Activated naive CD8-positive, alpha-beta T cell treated with anti-CD3 and anti-CD28 coated beads for 36 hours (primary cell): ENCODE measurements around the gene DNAJA2. TPM values are rescaled to one million over a fixed set of nuclear protein-coding genes. Genes with fewer than 3 reads are reported as not detected.

Experiments
- DNase-seq: peaks from one replicate; pipeline ENCODE4 v3.0.0; 2021
- H3K27ac Mint-ChIP-seq: one replicate; pipeline ENCODE4 v1.8.0; 2022; ENCODE audit warnings: mild to moderate bottlenecking, moderate library complexity, mixed read lengths
- H3K27me3 Mint-ChIP-seq: one replicate; pipeline ENCODE4 v1.8.0; 2022; ENCODE audit warnings: mild to moderate bottlenecking, mixed read lengths
- H3K36me3 Mint-ChIP-seq: one replicate; pipeline ENCODE4 v1.8.0; 2021; ENCODE audit warnings: mild to moderate bottlenecking, mixed read lengths
- H3K4me1 Mint-ChIP-seq: one replicate; pipeline ENCODE4 v1.8.0; 2021; ENCODE audit warnings: mixed read lengths
- H3K4me3 Mint-ChIP-seq: one replicate; pipeline ENCODE4 v1.8.0; 2022; ENCODE audit warnings: mild to moderate bottlenecking, moderate library complexity, mixed read lengths
- H3K9me3 Mint-ChIP-seq: one replicate; pipeline ENCODE4 v1.8.0; 2022; ENCODE audit warnings: mixed read lengths
- total RNA-seq, 2 experiments: library from RNA; stranded (reverse); gene quantifications; one replicate each; pipeline ENCODE4 v1.2.3, GENCODE V29; 2021

The DNAJA2 gene
- total RNA-seq, 2 experiments from 2014 or later: 104 TPM

- no peak for DNase-seq
- H3K36me3 Mint-ChIP-seq: no peaks in the 10 kb centered on the region
- peaks cover 5% of the 10 kb centered on the region for H3K4me1 Mint-ChIP-seq
- no peak overlapping the region for H3K27ac Mint-ChIP-seq
- H3K9me3 Mint-ChIP-seq: no peaks in the 10 kb centered on the region
- no peak overlapping the region for H3K4me3 Mint-ChIP-seq
- H3K27me3 Mint-ChIP-seq: peaks cover 3% of the 10 kb centered on the region
Measured at GRCh38 chr16:46991729-46992704, 18.5 kb upstream of the DNAJA2 start.

- DNase-seq: no peak
- Mint-ChIP-seq H3K9me3 (no peaks in the 10 kb centered on the region), H3K4me3 (no peak overlapping the region), H3K4me1 (peaks cover under 1% of the 10 kb centered on the region), H3K36me3 (no peaks in the 10 kb centered on the region), H3K27ac (no peak overlapping the region), H3K27me3 (no peaks in the 10 kb centered on the region)
Measured at GRCh38 chr16:46986896-46987295, 13.4 kb upstream of the DNAJA2 start.

DNA sequence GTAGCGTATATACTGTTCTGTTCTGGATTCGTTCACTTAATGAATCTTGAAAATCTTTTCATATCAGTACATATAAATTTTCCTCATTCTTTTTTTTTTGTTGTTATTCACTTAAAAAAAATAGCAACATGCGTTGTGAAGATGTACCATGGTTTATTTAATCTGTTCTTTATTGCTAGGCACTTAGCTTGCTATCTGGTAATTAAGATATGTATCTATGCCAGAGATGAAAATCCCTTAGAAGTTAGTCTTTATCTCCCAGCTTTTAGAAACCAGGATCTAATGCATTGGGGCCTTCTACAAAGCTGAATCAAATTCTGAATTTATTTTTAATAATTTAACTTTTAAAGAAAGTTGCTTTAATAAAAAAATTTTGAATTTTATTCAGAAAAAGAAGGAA lies 13.0 kb upstream of the DNAJA2 start:
- Mint-ChIP-seq H3K9me3 (no peaks in the 10 kb centered on the region), H3K36me3 (no peaks in the 10 kb centered on the region), H3K27me3 (no peaks in the 10 kb centered on the region), H3K4me3 (no peak overlapping the region), H3K27ac (no peak overlapping the region), H3K4me1 (peaks cover 3% of the 10 kb centered on the region)
- no peak for DNase-seq

- no peak overlapping the region for H3K4me3 Mint-ChIP-seq
- peaks cover 1% of the 10 kb centered on the region for H3K9me3 Mint-ChIP-seq
- no peaks in the 10 kb centered on the region for H3K27me3 Mint-ChIP-seq
- no peaks in the 10 kb centered on the region for H3K36me3 Mint-ChIP-seq
- H3K4me1 Mint-ChIP-seq: peaks cover 15% of the 10 kb centered on the region
- no peak overlapping the region for H3K27ac Mint-ChIP-seq
- DNase-seq: no peak
Measured at GRCh38 chr16:46982335-46982734, 8.9 kb upstream of the DNAJA2 start.

DNA sequence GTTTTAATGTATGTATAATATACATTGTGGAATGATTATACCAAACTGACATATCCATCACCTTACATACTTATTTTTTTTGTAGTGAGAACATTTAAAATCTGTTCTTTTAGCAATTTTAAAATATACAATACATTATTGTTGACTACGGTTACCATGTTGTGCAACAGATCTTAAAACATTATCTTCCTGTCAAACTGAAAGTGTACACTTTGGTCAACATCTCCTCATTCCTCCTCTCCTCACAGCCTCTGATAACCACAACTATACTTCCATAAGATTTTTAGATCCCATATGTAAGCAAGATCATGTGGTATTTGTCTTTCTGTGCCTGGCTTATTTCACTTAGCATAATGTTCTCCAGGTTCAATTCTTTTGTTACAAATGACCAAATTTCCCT lies 7.5 kb upstream of the DNAJA2 start:
- Mint-ChIP-seq H3K4me1 (peaks cover 29% of the 10 kb centered on the region), H3K4me3 (no peak overlapping the region), H3K9me3 (peaks cover 1% of the 10 kb centered on the region), H3K27me3 (no peaks in the 10 kb centered on the region), H3K27ac (peak overlapping the region; percentile 7), H3K36me3 (no peaks in the 10 kb centered on the region)
- DNase-seq: no peak

DNA sequence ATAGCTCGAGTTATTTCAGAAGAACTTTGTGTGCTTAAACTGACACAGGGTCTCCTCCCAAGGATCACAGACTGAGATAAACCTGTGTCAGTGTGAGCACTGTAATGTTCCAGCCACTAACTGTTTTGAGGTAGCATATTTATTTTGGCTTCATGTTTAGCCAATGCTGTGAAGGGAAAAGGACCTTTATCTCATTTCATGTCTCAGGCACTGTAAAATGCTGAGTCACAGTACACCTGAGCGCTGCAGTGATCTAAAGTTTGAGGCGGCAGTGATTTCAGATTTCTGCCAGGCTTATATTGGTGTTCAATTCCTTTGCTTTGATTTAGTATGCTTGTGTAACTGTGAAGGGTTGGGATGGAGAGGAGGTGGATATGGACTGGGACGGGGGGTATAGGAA lies 3.1 kb upstream of the DNAJA2 start:
- H3K4me3 Mint-ChIP-seq: peak overlapping the region; percentile 42
- no peak for DNase-seq
- peaks cover 43% of the 10 kb centered on the region for H3K4me1 Mint-ChIP-seq
- H3K36me3 Mint-ChIP-seq: peaks cover 20% of the 10 kb centered on the region
- peaks cover 1% of the 10 kb centered on the region for H3K9me3 Mint-ChIP-seq
- no peaks in the 10 kb centered on the region for H3K27me3 Mint-ChIP-seq
- H3K27ac Mint-ChIP-seq: peak overlapping the region; percentile 84

DNA sequence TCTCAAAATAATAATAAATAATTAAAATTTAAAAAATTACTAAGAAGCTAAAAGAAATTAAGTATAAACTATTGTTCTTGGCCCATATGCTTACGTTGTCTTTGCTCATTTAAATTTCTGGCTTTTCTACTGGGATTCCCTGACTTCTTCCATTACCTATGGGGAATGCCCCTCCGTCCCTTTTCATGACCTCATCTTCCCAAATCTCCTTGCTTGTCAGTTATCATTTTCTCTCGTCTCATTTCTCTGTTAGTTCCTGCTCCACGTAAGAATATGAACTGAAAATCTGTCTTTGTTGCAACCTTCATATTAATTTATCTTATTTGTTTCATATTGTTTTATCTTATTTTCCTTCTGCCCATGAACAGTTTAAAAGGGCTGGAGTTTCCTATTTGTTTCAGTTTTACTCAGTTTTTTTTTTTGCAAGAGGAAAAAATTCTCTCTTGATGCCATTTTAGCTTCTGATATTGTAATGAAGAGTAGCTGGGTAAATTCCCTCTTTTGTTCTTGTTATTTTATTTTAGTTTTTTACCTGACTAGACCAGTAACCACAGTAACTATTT lies 2.5 kb upstream of the DNAJA2 start:
- Mint-ChIP-seq H3K36me3 (peaks cover 24% of the 10 kb centered on the region), H3K4me3 (peak overlapping the region; percentile 49), H3K27me3 (no peaks in the 10 kb centered on the region), H3K9me3 (peaks cover under 1% of the 10 kb centered on the region), H3K27ac (peak overlapping the region; percentile 84), H3K4me1 (peaks cover 46% of the 10 kb centered on the region)
- DNase-seq: no peak

GRCh38 chr16:46975165-46975564 lies 1.7 kb upstream of the DNAJA2 start:
- peak overlapping the region; percentile 98 for H3K27ac Mint-ChIP-seq
- peak overlapping the region; percentile 92 for H3K4me3 Mint-ChIP-seq
- no peaks in the 10 kb centered on the region for H3K9me3 Mint-ChIP-seq
- no peaks in the 10 kb centered on the region for H3K27me3 Mint-ChIP-seq
- DNase-seq: no peak
- H3K4me1 Mint-ChIP-seq: peaks cover 49% of the 10 kb centered on the region
- H3K36me3 Mint-ChIP-seq: peaks cover 29% of the 10 kb centered on the region

GRCh38 chr16:46974352-46974751 lies 878 bp upstream of the DNAJA2 start:
- H3K9me3 Mint-ChIP-seq: no peaks in the 10 kb centered on the region
- H3K4me3 Mint-ChIP-seq: peak overlapping the region; percentile 92
- H3K36me3 Mint-ChIP-seq: peaks cover 31% of the 10 kb centered on the region
- peaks cover 49% of the 10 kb centered on the region for H3K4me1 Mint-ChIP-seq
- no peaks in the 10 kb centered on the region for H3K27me3 Mint-ChIP-seq
- H3K27ac Mint-ChIP-seq: peak overlapping the region; percentile 98
- DNase-seq: peak; percentile 25

GRCh38 chr16:46973996-46974324 lies 486 bp upstream of the DNAJA2 start:
- Mint-ChIP-seq H3K36me3 (peaks cover 31% of the 10 kb centered on the region), H3K4me3 (peak overlapping the region; percentile 92), H3K27me3 (no peaks in the 10 kb centered on the region), H3K4me1 (peaks cover 49% of the 10 kb centered on the region), H3K9me3 (no peaks in the 10 kb centered on the region), H3K27ac (peak overlapping the region; percentile 98)
- DNase-seq: no peak

- no peaks in the 10 kb centered on the region for H3K9me3 Mint-ChIP-seq
- peaks cover 54% of the 10 kb centered on the region for H3K4me1 Mint-ChIP-seq
- peak; percentile 68 for DNase-seq
- H3K36me3 Mint-ChIP-seq: peaks cover 37% of the 10 kb centered on the region
- peak overlapping the region; percentile 99 for H3K4me3 Mint-ChIP-seq
- no peaks in the 10 kb centered on the region for H3K27me3 Mint-ChIP-seq
- H3K27ac Mint-ChIP-seq: peak overlapping the region; percentile 90
Measured at GRCh38 chr16:46972429-46973206, 856 bp downstream of the DNAJA2 start.

DNA sequence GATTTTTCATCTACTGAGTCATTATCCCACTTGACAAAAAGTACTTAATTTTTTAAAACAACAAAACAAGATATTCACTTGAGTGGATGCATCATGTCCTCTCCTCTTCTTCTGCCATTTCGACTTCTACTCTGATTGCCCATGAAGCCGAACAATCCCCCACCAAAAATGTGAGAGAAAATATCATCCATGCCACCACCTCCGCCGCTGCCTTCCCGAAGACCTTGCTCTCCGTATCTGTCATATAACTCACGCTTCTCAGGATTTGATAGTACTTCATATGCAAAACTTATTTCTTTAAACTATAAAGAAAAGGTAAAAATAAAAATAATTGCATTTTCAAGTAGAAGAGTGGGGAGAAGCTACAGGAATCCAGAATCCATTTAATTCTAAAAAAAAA lies 2.2 kb downstream of the DNAJA2 start:
- H3K27ac Mint-ChIP-seq: peak overlapping the region; percentile 19
- H3K9me3 Mint-ChIP-seq: no peaks in the 10 kb centered on the region
- H3K4me3 Mint-ChIP-seq: peak overlapping the region; percentile 60
- H3K4me1 Mint-ChIP-seq: peaks cover 52% of the 10 kb centered on the region
- peaks cover 45% of the 10 kb centered on the region for H3K36me3 Mint-ChIP-seq
- no peaks in the 10 kb centered on the region for H3K27me3 Mint-ChIP-seq
- DNase-seq: no peak

GRCh38 chr16:46970089-46970488 lies 3.4 kb downstream of the DNAJA2 start:
- H3K27me3 Mint-ChIP-seq: no peaks in the 10 kb centered on the region
- no peaks in the 10 kb centered on the region for H3K9me3 Mint-ChIP-seq
- no peak for DNase-seq
- no peak overlapping the region for H3K27ac Mint-ChIP-seq
- H3K36me3 Mint-ChIP-seq: peaks cover 43% of the 10 kb centered on the region
- H3K4me3 Mint-ChIP-seq: peak overlapping the region; percentile 45
- peaks cover 43% of the 10 kb centered on the region for H3K4me1 Mint-ChIP-seq

- Mint-ChIP-seq H3K27ac (peak overlapping the region; percentile 38), H3K36me3 (peaks cover 42% of the 10 kb centered on the region), H3K4me1 (peaks cover 44% of the 10 kb centered on the region), H3K27me3 (no peaks in the 10 kb centered on the region), H3K9me3 (no peaks in the 10 kb centered on the region), H3K4me3 (no peak overlapping the region)
- DNase-seq: no peak
Measured at GRCh38 chr16:46968063-46968435, 5.4 kb downstream of the DNAJA2 start.

DNA sequence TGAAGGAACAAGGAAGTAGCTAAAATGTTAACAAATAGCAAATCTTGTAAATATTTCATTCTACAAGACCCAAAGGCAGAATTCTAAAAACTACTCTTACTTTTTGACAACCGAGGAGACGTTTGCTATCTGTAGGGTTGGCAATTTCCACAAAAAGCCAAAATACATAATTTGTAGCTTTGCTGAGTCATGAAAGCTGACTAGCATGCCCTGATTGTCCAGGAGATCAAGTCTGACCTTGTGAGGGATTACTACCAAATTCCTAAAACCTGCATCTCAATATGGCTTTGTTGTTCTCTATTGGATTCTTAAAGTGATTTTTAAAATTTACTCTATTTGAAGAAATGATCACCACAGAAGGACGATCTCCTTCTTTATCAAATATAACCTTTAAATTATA lies 10.8 kb downstream of the DNAJA2 start:
- H3K9me3 Mint-ChIP-seq: no peaks in the 10 kb centered on the region
- H3K27ac Mint-ChIP-seq: peak overlapping the region; percentile 87
- no peaks in the 10 kb centered on the region for H3K27me3 Mint-ChIP-seq
- no peak overlapping the region for H3K4me3 Mint-ChIP-seq
- H3K36me3 Mint-ChIP-seq: peaks cover 47% of the 10 kb centered on the region
- peaks cover 46% of the 10 kb centered on the region for H3K4me1 Mint-ChIP-seq
- DNase-seq: no peak
